Central memory CD8-positive, alpha-beta T cell (primary cell): ENCODE measurements around the gene PYROXD2.

Source experiments
- ATAC-seq: fragments of 150-1000 bp; cut with Tn5 transposase; replicated peaks from 2 replicates; pipeline ENCODE4 v1.10.0; 2022; ENCODE audit warnings: mild to moderate bottlenecking, moderate FRiP score, moderate number of reproducible peaks; ENCODE audit not compliant: poor library complexity, severe bottlenecking; ENCODE audit errors: extremely low read depth
- DNase-seq, 2 donors: peaks; one replicate each; pipeline ENCODE4 v3.0.0; 2021; ENCODE audit warnings: low spot score in 2 of 2
- H3K27ac Mint-ChIP-seq: one replicate; pipeline ENCODE4 v1.8.0; 2022; ENCODE audit warnings: low read depth, mild to moderate bottlenecking, moderate library complexity, mixed read lengths
- H3K27me3 Mint-ChIP-seq: one replicate; pipeline ENCODE4 v1.8.0; 2022; ENCODE audit warnings: mixed read lengths
- H3K36me3 Mint-ChIP-seq: one replicate; pipeline ENCODE4 v1.8.0; 2022; ENCODE audit warnings: mild to moderate bottlenecking, moderate library complexity, mixed read lengths; ENCODE audit not compliant: insufficient read depth
- H3K4me1 Mint-ChIP-seq: one replicate; pipeline ENCODE4 v1.8.0; 2022; ENCODE audit warnings: mixed read lengths
- H3K4me3 Mint-ChIP-seq: one replicate; pipeline ENCODE4 v1.8.0; 2022; ENCODE audit warnings: mild to moderate bottlenecking, moderate library complexity, mixed read lengths
- H3K9me3 Mint-ChIP-seq: one replicate; pipeline ENCODE4 v1.8.0; 2022; ENCODE audit warnings: mixed read lengths

PYROXD2 gene

GRCh38 chr10:98430427-98430826 lies 15.4 kb upstream of the PYROXD2 start:
- H3K4me1 Mint-ChIP-seq: peaks cover 6% of the 10 kb centered on the region
- no peaks in the 10 kb centered on the region for H3K9me3 Mint-ChIP-seq
- no peaks in the 10 kb centered on the region for H3K27me3 Mint-ChIP-seq
- H3K27ac Mint-ChIP-seq: no peak overlapping the region
- DNase-seq: peak in 1 of 2 donors; percentile 6
- H3K4me3 Mint-ChIP-seq: no peak overlapping the region
- no peak for ATAC-seq
- H3K36me3 Mint-ChIP-seq: peaks cover 35% of the 10 kb centered on the region

- Mint-ChIP-seq H3K36me3 (peaks cover 30% of the 10 kb centered on the region), H3K27me3 (no peaks in the 10 kb centered on the region), H3K4me3 (no peak overlapping the region), H3K27ac (no peak overlapping the region), H3K9me3 (no peaks in the 10 kb centered on the region), H3K4me1 (peaks cover 6% of the 10 kb centered on the region)
- ATAC-seq (no peak), DNase-seq (peak in 1 of 2 donors; percentile 7)
Measured at GRCh38 chr10:98429320-98430072, 14.5 kb upstream of the PYROXD2 start.

GRCh38 chr10:98427011-98427515 lies 12.1 kb upstream of the PYROXD2 start:
- Mint-ChIP-seq H3K4me3 (no peak overlapping the region), H3K36me3 (peaks cover 21% of the 10 kb centered on the region), H3K9me3 (no peaks in the 10 kb centered on the region), H3K4me1 (peaks cover 6% of the 10 kb centered on the region), H3K27me3 (no peaks in the 10 kb centered on the region), H3K27ac (no peak overlapping the region)
- ATAC-seq (no peak), DNase-seq (peak in 1 of 2 donors; percentile 2)

- DNase-seq (peak in 1 of 2 donors; percentile 34), ATAC-seq (no peak)
- no peak overlapping the region for H3K4me3 Mint-ChIP-seq
- H3K9me3 Mint-ChIP-seq: no peaks in the 10 kb centered on the region
- peaks cover 20% of the 10 kb centered on the region for H3K36me3 Mint-ChIP-seq
- no peaks in the 10 kb centered on the region for H3K27me3 Mint-ChIP-seq
- H3K27ac Mint-ChIP-seq: no peak overlapping the region
- H3K4me1 Mint-ChIP-seq: peaks cover 3% of the 10 kb centered on the region
Measured at GRCh38 chr10:98425511-98426352, 10.8 kb upstream of the PYROXD2 start.

- DNase-seq: no peak
- Mint-ChIP-seq H3K9me3 (no peaks in the 10 kb centered on the region), H3K36me3 (peaks cover 14% of the 10 kb centered on the region), H3K27me3 (no peaks in the 10 kb centered on the region), H3K4me1 (no peaks in the 10 kb centered on the region), H3K27ac (no peak overlapping the region), H3K4me3 (no peak overlapping the region)
- ATAC-seq: no peak
Measured at GRCh38 chr10:98424295-98425254, 9.6 kb upstream of the PYROXD2 start.

GRCh38 chr10:98423691-98424120 lies 8.7 kb upstream of the PYROXD2 start:
- no peak for DNase-seq
- no peaks in the 10 kb centered on the region for H3K9me3 Mint-ChIP-seq
- no peaks in the 10 kb centered on the region for H3K27me3 Mint-ChIP-seq
- no peak overlapping the region for H3K4me3 Mint-ChIP-seq
- ATAC-seq: no peak
- H3K36me3 Mint-ChIP-seq: peaks cover 19% of the 10 kb centered on the region
- H3K4me1 Mint-ChIP-seq: no peaks in the 10 kb centered on the region
- H3K27ac Mint-ChIP-seq: no peak overlapping the region

GRCh38 chr10:98422182-98422581 lies 7.2 kb upstream of the PYROXD2 start:
- peaks cover 21% of the 10 kb centered on the region for H3K36me3 Mint-ChIP-seq
- no peaks in the 10 kb centered on the region for H3K27me3 Mint-ChIP-seq
- no peak overlapping the region for H3K4me3 Mint-ChIP-seq
- H3K4me1 Mint-ChIP-seq: no peaks in the 10 kb centered on the region
- ATAC-seq (no peak), DNase-seq (no peak)
- no peak overlapping the region for H3K27ac Mint-ChIP-seq
- H3K9me3 Mint-ChIP-seq: no peaks in the 10 kb centered on the region

- ATAC-seq (no peak), DNase-seq (no peak)
- H3K36me3 Mint-ChIP-seq: peaks cover 20% of the 10 kb centered on the region
- no peak overlapping the region for H3K27ac Mint-ChIP-seq
- H3K27me3 Mint-ChIP-seq: no peaks in the 10 kb centered on the region
- H3K4me1 Mint-ChIP-seq: no peaks in the 10 kb centered on the region
- no peak overlapping the region for H3K4me3 Mint-ChIP-seq
- no peaks in the 10 kb centered on the region for H3K9me3 Mint-ChIP-seq
Measured at GRCh38 chr10:98420786-98421185, 5.8 kb upstream of the PYROXD2 start.

GRCh38 chr10:98419469-98420261 lies 4.7 kb upstream of the PYROXD2 start:
- Mint-ChIP-seq H3K27ac (no peak overlapping the region), H3K9me3 (no peaks in the 10 kb centered on the region), H3K27me3 (no peaks in the 10 kb centered on the region), H3K4me1 (peaks cover 6% of the 10 kb centered on the region), H3K4me3 (no peak overlapping the region), H3K36me3 (peaks cover 22% of the 10 kb centered on the region)
- ATAC-seq (no peak), DNase-seq (no peak)

GRCh38 chr10:98418665-98419468 lies 3.9 kb upstream of the PYROXD2 start:
- Mint-ChIP-seq H3K9me3 (no peaks in the 10 kb centered on the region), H3K36me3 (peaks cover 20% of the 10 kb centered on the region)

More at GRCh38 chr10:98418665-98419468, 3.9 kb upstream of the PYROXD2 start:
- H3K4me1 Mint-ChIP-seq: peaks cover 12% of the 10 kb centered on the region
- no peak for ATAC-seq
- no peaks in the 10 kb centered on the region for H3K27me3 Mint-ChIP-seq
- no peak for DNase-seq
- H3K27ac Mint-ChIP-seq: peak overlapping the region; percentile 30
- no peak overlapping the region for H3K4me3 Mint-ChIP-seq
